ENCODE measurements around the gene CASR.
A peak's percentile ranks its signal among the peaks of the same experiment; 100 is the strongest.

The CASR gene

DNA sequence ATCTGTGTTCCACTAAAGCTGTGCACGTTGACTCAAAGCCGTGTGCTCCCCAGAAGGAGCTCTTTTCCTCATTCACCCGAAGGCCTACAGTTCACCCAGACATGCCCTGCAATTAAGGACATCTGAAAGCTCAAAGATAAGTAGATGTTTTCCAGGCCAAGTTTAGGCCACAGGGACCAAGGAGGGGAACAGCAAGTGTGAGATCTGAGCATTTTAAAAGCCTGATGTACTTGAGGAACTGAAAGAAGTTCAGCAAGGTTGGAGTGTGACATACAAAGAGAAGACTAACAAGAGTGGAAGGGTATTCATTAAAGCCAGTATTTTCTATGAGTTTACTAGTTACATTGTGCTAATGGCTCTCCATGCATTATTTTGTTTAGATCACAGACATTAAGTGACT lies 68.0 kb downstream of the CASR start:
- TF ChIP-seq, protein P1, sequence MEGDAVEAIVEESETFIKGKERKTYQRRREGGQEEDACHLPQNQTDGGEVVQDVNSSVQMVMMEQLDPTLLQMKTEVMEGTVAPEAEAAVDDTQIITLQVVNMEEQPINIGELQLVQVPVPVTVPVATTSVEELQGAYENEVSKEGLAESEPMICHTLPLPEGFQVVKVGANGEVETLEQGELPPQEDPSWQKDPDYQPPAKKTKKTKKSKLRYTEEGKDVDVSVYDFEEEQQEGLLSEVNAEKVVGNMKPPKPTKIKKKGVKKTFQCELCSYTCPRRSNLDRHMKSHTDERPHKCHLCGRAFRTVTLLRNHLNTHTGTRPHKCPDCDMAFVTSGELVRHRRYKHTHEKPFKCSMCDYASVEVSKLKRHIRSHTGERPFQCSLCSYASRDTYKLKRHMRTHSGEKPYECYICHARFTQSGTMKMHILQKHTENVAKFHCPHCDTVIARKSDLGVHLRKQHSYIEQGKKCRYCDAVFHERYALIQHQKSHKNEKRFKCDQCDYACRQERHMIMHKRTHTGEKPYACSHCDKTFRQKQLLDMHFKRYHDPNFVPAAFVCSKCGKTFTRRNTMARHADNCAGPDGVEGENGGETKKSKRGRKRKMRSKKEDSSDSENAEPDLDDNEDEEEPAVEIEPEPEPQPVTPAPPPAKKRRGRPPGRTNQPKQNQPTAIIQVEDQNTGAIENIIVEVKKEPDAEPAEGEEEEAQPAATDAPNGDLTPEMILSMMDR (IDR thresholded peaks at IDR 0.05; ENCODE audit: low read depth, low read length, missing control alignments) = no peak
- no peak for DNase-seq (ENCODE audit: extremely low read depth, low read depth)
- H3K4me3 ChIP-seq (replicated peaks; ENCODE audit: low read depth, low read length) = no peak overlapping the region

DNA sequence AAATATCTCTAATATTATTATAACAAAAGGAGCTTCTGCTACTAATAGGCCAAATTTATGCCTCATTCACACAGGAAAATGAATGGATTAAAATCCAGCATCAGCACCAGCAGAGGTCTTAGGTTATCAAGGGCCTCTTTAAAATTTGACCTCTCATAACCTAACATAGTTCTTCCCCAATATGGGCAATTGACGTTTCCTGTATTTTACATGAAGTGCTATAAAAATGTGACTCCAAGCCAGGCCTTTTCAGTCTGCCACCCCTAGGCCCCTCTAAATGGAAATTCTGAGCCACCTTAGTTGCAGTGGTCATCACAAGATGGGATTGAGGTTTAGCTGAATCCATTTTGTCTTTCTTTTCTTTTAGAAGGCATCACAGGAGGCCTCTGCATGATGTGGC lies 70.1 kb downstream of the CASR start:
- TF ChIP-seq, protein P1 (IDR thresholded peaks at IDR 0.05; ENCODE audit: low read depth, low read length, missing control alignments) = no peak

DNA sequence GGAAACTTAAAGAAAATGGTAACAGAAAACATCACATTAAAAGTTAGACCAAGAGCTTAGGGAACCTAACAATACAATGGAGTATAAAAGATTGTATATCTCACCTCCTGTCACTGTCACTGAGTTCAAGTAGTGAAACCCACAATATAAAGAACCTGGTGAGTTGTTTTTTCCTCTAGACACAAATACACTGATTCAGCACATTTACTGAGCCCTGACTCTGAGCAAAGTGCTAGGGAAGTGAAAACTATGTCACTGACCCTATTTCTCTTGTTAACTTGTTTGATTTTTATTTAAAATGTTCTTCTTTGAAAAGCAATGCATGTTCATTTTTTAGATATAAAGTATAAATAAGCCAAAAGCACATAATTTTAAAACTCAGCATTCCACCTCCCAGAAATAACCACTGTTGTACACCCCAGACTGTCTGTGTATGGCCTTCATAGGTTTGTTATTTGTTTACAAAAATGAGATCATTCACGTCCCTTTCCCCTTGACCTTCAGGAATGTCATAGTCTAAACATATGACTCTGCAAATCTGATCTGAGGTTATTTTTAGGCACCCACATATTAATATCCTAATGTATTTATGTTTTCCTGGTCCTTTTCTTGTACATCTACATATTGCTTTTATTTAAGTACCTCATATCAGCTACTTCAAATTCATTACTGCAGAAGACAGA lies 72.4 kb downstream of the CASR start:
- H3K4me3 ChIP-seq (replicated peaks; ENCODE audit: low read depth, low read length) = no peak overlapping the region
- DNase-seq (ENCODE audit: extremely low read depth, low read depth) = no peak
- TF ChIP-seq, protein P1 (IDR thresholded peaks at IDR 0.05; ENCODE audit: low read depth, low read length, missing control alignments) = no peak

More for the DNA sequence above, 70.1 kb downstream of the CASR start:
- H3K4me3 ChIP-seq (replicated peaks; ENCODE audit: low read depth, low read length) = no peak overlapping the region
- no peak for DNase-seq (ENCODE audit: extremely low read depth, low read depth)

DNA sequence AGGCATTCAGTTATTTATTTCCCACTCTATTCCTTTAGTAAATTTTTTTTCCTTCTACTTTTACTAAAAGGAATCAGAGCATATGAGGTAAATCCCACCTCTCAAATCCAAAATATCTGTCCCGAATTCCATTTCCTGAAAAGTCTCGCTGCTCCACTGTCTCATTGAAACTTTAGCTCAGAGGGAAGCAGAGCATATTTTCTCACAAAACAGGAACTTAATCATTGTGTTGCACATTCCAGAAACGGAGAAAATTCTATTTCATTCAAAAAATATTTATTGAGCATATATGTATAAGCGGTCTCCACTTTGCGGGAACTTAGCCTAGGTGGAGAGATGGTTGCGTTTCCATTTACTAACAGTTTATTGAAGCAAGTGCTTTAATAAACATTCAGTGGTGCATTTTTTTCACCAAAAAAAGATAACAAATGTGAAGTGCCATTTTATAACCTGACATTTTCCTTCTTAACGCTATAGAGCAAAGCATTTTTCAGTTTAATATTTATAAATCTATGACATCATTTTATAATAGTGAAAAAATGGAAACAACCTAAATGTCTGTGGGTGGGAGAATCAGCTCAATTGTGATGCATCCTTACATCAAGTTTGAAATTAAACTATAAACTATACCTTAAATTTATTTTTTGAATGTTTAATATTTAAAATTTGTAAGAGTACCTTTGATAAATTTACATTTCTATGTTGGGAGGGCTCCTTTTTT lies 74.3 kb downstream of the CASR start:
- no peak for DNase-seq (ENCODE audit: extremely low read depth, low read depth)
- TF ChIP-seq, protein P1 (IDR thresholded peaks at IDR 0.05; ENCODE audit: low read depth, low read length, missing control alignments) = no peak
- H3K4me3 ChIP-seq (replicated peaks; ENCODE audit: low read depth, low read length) = no peak overlapping the region

DNA sequence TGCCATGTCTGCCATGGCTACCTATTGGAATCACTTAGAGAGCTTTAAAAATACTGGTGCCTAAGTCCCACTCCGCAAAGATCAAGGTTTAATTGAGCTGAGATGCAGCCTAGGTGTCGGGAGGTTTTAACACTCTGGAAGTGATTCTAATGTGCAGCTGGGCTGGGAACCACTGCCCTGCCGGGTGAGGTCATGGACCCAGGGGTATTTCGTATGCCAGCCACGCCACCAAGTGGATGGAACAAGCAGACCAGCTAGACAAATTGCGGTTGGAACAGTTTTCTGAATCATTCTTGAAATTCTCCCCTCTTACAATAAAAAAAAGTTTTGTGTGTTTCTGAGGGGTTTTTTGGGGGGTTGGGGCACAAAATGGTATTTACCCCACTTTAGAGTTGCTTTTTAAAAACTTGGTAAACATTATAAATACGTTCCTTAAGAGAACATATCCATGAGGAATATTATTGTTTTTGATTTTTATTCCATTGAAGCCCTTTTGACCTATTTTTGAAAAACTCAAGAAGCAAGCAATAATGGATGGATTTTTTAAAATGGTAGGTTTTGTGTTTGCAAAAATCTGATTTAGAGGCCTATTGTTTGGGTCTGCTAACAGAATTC lies 75.4 kb downstream of the CASR start:
- TF ChIP-seq, protein P1 (IDR thresholded peaks at IDR 0.05; ENCODE audit: low read depth, low read length, missing control alignments) = peak; percentile 57
- peak; percentile 11 for DNase-seq (ENCODE audit: extremely low read depth, low read depth)
- H3K4me3 ChIP-seq (replicated peaks; ENCODE audit: low read depth, low read length) = no peak overlapping the region

DNA sequence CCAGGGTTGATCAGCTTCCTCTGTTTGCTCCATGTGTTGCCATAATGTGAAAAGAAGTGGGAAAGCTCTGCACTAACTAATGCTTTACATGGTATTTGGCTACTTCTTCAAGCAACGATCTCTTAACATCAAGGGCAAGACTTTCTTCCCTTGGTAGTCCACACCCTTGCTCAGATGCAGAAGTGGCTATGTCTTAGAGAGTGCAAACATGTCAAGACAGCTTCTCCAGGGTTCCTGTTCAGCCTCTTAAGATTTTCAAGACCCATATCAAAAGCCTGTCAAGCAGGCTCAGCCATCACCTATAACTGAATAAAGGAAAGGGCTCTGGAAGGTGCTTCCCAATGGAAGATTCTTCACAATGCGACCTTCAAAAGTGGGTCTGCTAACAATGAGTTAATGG lies 76.7 kb downstream of the CASR start:
- TF ChIP-seq, protein P1 (IDR thresholded peaks at IDR 0.05; ENCODE audit: low read depth, low read length, missing control alignments) = no peak
- DNase-seq (ENCODE audit: extremely low read depth, low read depth) = no peak
- H3K4me3 ChIP-seq (replicated peaks; ENCODE audit: low read depth, low read length) = no peak overlapping the region

Measured in HFF-Myc (cell line).